Central memory CD4-positive, alpha-beta T cell (primary cell): ENCODE data around the gene TBC1D3C.
"Not testable (repeated sequence)": the region's sequence is repeated elsewhere in the genome, so short reads cannot be mapped to it uniquely, and the experiment has no call there.

Source experiments
- DNase-seq: peaks from one replicate; pipeline ENCODE4 v3.0.0; 2022
- total RNA-seq, 3 experiments: gene quantifications; one replicate each; lab custom pipeline; 2026; lab: John Stamatoyannopoulos, UW

TBC1D3C gene
- total RNA-seq = 0 reads per million in 3 experiments

GRCh38 chr17:38068534-38068933 is at the start of gene TBC1D3C:
TSS of gene TBC1D3C (minus strand) at chr17:38068634. CDS start at chr17:38067066, 1,568 bp downstream.
- not testable (repeated sequence) for DNase-seq

GRCh38 chr17:38099262-38099661 is 30.8 kb upstream of the TBC1D3C start:
- DNase-seq = not testable (repeated sequence)

GRCh38 chr17:38094059-38094694 is 25.7 kb upstream of the TBC1D3C start:
- not testable (repeated sequence) for DNase-seq

- not testable (repeated sequence) for DNase-seq
These were observed 19.7 kb upstream of the TBC1D3C start for GRCh38 chr17:38088120-38088519.

GRCh38 chr17:38087344-38087743 is 18.9 kb upstream of the TBC1D3C start:
- not testable (repeated sequence) for DNase-seq
